Measurements from ENCODE around the gene SSNA1.

GRCh38 chr9:137148661-137149060, 39.8 kb upstream of the SSNA1 start:
- TF ChIP-seq CTCF (IDR thresholded peaks at IDR 0.05) (no peak), POLR2AphosphoS5 (IDR thresholded peaks at IDR 0.05) (no peak)

All from breast epithelium (tissue), 3 donors.